K562 (cell line): ENCODE measurements around the gene ABHD17B. TPM values are rescaled to one million over a fixed set of nuclear protein-coding genes. Genes with fewer than 3 reads are reported as not detected.
"Not testable (repeated sequence)": the region's sequence is repeated elsewhere in the genome, so short reads cannot be mapped to it uniquely, and the experiment has no call there.

Experiments used
- CXXC5 ChIP-seq: fragments of 250-450 bp; sonication (Bioruptor Pico); IDR thresholded peaks from 2 replicates; pipeline ENCODE4 v1.8.0; 2022; ENCODE audit warnings: inconsistent platforms, mild to moderate bottlenecking, moderate library complexity
- DMBX1 ChIP-seq: fragments of 250-450 bp; sonication (Bioruptor Pico); IDR thresholded peaks from 2 replicates; pipeline ENCODE4 v1.8.0; 2022; ENCODE audit warnings: inconsistent platforms, mild to moderate bottlenecking, moderate library complexity, borderline replicate concordance
- IRF9 ChIP-seq: fragments of 450-650 bp; IDR thresholded peaks from 2 replicates; pipeline ENCODE4 v1.6.1; 2016; ENCODE audit warnings: missing biosample characterization, missing genetic modification characterization
- KLF6 ChIP-seq: fragments of 250-450 bp; sonication (Bioruptor Pico); IDR thresholded peaks from 2 replicates; pipeline ENCODE4 v1.4.0; 2020; ENCODE audit warnings: mild to moderate bottlenecking, moderate library complexity, borderline replicate concordance
- MEF2D ChIP-seq: conservative IDR thresholded peaks from 2 replicates; pipeline ENCODE4 v1.6.1; 2016; ENCODE audit warnings: low read depth, missing genetic modification characterization, missing compliant biosample characterization
- NR4A1 ChIP-seq, 2 experiments: fragments of 250-450 bp in 1 of 2; fragments of 450-650 bp in 1 of 2; sonication (Bioruptor Pico) in 1 of 2; IDR thresholded peaks; 2 replicates each; pipeline versions ENCODE4 v1.4.0 to v1.6.1; 2016 to 2020; ENCODE audit warnings: mild to moderate bottlenecking in 2 of 2, missing compliant biosample characterization in 1 of 2, missing genetic modification characterization in 1 of 2, moderate library complexity in 1 of 2
- SMAD4 ChIP-seq: fragments of 250-450 bp; sonication (Bioruptor Pico); conservative IDR thresholded peaks from 2 replicates; pipeline ENCODE4 v1.8.0; 2021; ENCODE audit warnings: inconsistent platforms, mild to moderate bottlenecking, moderate library complexity
- TSHZ1 ChIP-seq: fragments of 250-450 bp; sonication (Bioruptor Pico); IDR thresholded peaks from 2 replicates; pipeline ENCODE4 v1.4.0; 2020; ENCODE audit warnings: mild to moderate bottlenecking, moderate library complexity
- ZNF311 ChIP-seq: fragments of 250-450 bp; sonication (Bioruptor Pico); IDR thresholded peaks from 2 replicates; pipeline ENCODE4 v1.4.0; 2020; ENCODE audit warnings: mild to moderate bottlenecking, moderate library complexity
- ZNF398 ChIP-seq: fragments of 250-450 bp; sonication (Bioruptor Pico); IDR thresholded peaks from 2 replicates; pipeline ENCODE4 v1.8.0; 2021; ENCODE audit warnings: moderate library complexity, mild to moderate bottlenecking, inconsistent platforms
- ZNF41 ChIP-seq: fragments of 250-450 bp; sonication (Bioruptor Pico); conservative IDR thresholded peaks from 2 replicates; pipeline ENCODE4 v1.4.0; 2020; ENCODE audit warnings: mild to moderate bottlenecking
- ZNF592 ChIP-seq: fragments of 450-650 bp; IDR thresholded peaks from 2 replicates; pipeline ENCODE4 v1.6.1; 2017; ENCODE audit warnings: antibody characterized with exemption, mild to moderate bottlenecking
- ZNF740 ChIP-seq, 3 experiments: fragments of 200-800 bp in 1 of 3; sonication (Bioruptor generic) in 1 of 3; sonication (generic) in 1 of 3; formaldehyde crosslinking in 1 of 3; IDR thresholded peaks; 2 replicates each; pipeline versions ENCODE4 v1.6.1 to v1.8.0; 2016 to 2022; ENCODE audit warnings: mild to moderate bottlenecking in 2 of 3, missing compliant biosample characterization in 2 of 3, missing genetic modification characterization in 2 of 3, missing genetic modification reagents in 1 of 3
- polyA plus RNA-seq, 8 experiments: library from polyadenylated mRNA; depleted of rRNA in 4 of 8; stranded (reverse) in 5 of 8; unstranded in 3 of 8; fragments of >200 nt; fragmentation: Nextera tagmentation in 2 of 8; fragmentation: Illumina TruSeq in 1 of 8; extraction: Ambion mirVana in 2 of 8; extraction: Trizol in 1 of 8; gene quantifications; 2 replicates each; pipeline versions ENCODE4 v1.2.1 to v1.2.3, GENCODE V29; 2011 to 2014; ENCODE audit warnings: inconsistent platforms in 1 of 8, missing spikeins in 1 of 8
- total RNA-seq, 7 experiments: library from RNA; depleted of rRNA in 6 of 7; stranded (reverse); fragments of >200 nt in 6 of 7; fragmentation: Illumina TruSeq in 2 of 7; extraction: Trizol in 2 of 7; gene quantifications; 2 replicates each; pipeline versions ENCODE4 v1.2.1 to v1.2.3, GENCODE V29; 2011 to 2021; ENCODE audit warnings: low replicate concordance in 1 of 7

Gene ABHD17B
- total and polyA plus RNA-seq, 9 of the 15 experiments (the other 6 are each of a cell fraction or from before 2014, with no cell fraction given): 1.9 to 13.4 (median 10.1) TPM

- not testable (repeated sequence) for TF ChIP-seq NR4A1, ZNF740 (CRISPR knock-in tag; IDR thresholded peaks at IDR 0.05)
- peak; percentile 74 for TF ChIP-seq NR4A1 (tag; IDR thresholded peaks at IDR 0.05)
- TF ChIP-seq IRF9 (tag): peak; percentile 52; the same call in 1 of the 2 replicates
- TF ChIP-seq ZNF592: peak; percentile 84
- 0 out of 2 replicates have a peak, but pooled peaks have one; percentile 27 for TF ChIP-seq ZNF398 (CRISPR knock-in tag)
- peak; percentile 84 for TF ChIP-seq ZNF311 (CRISPR knock-in tag)
- peak; percentile 73 for TF ChIP-seq SMAD4
- TF ChIP-seq DMBX1 (CRISPR knock-in tag): peak; percentile 81
- TF ChIP-seq ZNF41: peak; percentile 71; the same call in 1 of the 2 replicates
- TF ChIP-seq CXXC5 (CRISPR knock-in tag): peak; percentile 64
- TF ChIP-seq TSHZ1 (CRISPR knock-in tag): peak; percentile 60; the same call in 1 of the 2 replicates
- TF ChIP-seq ZNF740 (tag; IDR thresholded peaks at IDR 0.05): peak in 1 of 2 experiments; percentile 91; a peak in 2 of 4 replicates
- peak; percentile 49; the same call in 1 of the 2 replicates for TF ChIP-seq KLF6 (CRISPR knock-in tag)
- peak; percentile 66; the same call in 1 of the 2 replicates for TF ChIP-seq MEF2D (tag)
Observed at GRCh38 chr9:71954652-71955051, 43.7 kb upstream of the ABHD17B start (continued).
